MM.1S (cell line): ENCODE measurements around the gene KLK14.

Source experiments
- EZH2 ChIP-seq: fragments of 300-600 bp; sonication (generic); optimal IDR thresholded peaks from 2 replicates; pipeline ENCODE3; 2017; ENCODE audit warnings: low read depth, mild to moderate bottlenecking, antibody characterized with exemption, low read length, mixed read lengths
- TF ChIP-seq, protein P1 (sequence below): fragments of 300-600 bp; sonication (generic); IDR thresholded peaks from 2 replicates; pipeline ENCODE4 v1.5.1; 2016; ENCODE audit warnings: antibody characterized with exemption, low read length, mixed read lengths

DNA sequence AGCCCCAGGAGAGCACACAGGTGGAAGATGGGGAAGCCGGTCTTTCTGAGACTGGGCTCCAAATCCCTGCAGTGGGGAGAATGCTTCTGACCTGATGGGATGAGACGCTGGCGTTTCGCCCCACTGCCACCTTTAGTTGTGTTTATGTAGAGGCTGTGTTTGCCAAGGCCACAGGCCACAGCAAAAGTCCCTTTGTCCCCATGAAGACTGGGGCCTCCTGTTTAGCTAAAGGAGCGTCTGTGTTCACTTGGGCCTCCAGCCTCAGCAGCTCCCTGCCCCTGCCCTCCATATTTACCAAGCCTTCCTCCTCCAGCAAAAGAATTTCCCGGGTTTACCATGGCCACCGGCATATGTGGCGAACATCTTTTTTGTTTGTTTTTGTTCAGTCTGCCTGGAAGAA, 10.4 kb upstream of the KLK14 start:
- TF ChIP-seq EZH2: no peak
- TF ChIP-seq, protein P1, sequence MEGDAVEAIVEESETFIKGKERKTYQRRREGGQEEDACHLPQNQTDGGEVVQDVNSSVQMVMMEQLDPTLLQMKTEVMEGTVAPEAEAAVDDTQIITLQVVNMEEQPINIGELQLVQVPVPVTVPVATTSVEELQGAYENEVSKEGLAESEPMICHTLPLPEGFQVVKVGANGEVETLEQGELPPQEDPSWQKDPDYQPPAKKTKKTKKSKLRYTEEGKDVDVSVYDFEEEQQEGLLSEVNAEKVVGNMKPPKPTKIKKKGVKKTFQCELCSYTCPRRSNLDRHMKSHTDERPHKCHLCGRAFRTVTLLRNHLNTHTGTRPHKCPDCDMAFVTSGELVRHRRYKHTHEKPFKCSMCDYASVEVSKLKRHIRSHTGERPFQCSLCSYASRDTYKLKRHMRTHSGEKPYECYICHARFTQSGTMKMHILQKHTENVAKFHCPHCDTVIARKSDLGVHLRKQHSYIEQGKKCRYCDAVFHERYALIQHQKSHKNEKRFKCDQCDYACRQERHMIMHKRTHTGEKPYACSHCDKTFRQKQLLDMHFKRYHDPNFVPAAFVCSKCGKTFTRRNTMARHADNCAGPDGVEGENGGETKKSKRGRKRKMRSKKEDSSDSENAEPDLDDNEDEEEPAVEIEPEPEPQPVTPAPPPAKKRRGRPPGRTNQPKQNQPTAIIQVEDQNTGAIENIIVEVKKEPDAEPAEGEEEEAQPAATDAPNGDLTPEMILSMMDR: no peak
